Stimulated activated naive CD4-positive, alpha-beta T cell (primary cell): ENCODE data around the gene CLCN2.
A peak's percentile ranks its signal among the peaks of the same experiment; 100 is the strongest.

ENCODE experiments used
- DNase-seq, 6 experiments: peaks; one replicate each; lab custom pipeline; 2025; lab: John Stamatoyannopoulos, UW

Gene CLCN2

GRCh38 chr3:184380627-184381260, 19.3 kb upstream of the CLCN2 start:
- DNase-seq: peak in 2 of 6 experiments; percentile 11 to 38

DNA sequence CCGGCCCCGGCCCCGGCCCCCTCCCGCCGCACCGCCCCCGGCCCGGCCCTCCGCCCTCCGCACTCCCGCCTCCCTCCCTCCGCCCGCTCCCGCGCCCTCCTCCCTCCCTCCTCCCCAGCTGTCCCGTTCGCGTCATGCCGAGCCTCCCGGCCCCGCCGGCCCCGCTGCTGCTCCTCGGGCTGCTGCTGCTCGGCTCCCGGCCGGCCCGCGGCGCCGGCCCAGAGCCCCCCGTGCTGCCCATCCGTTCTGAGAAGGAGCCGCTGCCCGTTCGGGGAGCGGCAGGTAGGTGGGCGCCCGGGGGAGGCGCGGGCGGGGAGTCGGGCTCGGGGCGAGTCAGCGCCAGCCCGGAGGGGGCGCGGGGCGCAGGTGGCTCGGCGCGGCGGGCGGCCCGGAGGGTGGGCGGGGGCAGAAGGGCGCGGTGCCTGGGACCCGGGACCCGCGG, 18.8 kb upstream of the CLCN2 start:
- DNase-seq: peak in 2 of 6 experiments; percentile 11 to 12

DNA sequence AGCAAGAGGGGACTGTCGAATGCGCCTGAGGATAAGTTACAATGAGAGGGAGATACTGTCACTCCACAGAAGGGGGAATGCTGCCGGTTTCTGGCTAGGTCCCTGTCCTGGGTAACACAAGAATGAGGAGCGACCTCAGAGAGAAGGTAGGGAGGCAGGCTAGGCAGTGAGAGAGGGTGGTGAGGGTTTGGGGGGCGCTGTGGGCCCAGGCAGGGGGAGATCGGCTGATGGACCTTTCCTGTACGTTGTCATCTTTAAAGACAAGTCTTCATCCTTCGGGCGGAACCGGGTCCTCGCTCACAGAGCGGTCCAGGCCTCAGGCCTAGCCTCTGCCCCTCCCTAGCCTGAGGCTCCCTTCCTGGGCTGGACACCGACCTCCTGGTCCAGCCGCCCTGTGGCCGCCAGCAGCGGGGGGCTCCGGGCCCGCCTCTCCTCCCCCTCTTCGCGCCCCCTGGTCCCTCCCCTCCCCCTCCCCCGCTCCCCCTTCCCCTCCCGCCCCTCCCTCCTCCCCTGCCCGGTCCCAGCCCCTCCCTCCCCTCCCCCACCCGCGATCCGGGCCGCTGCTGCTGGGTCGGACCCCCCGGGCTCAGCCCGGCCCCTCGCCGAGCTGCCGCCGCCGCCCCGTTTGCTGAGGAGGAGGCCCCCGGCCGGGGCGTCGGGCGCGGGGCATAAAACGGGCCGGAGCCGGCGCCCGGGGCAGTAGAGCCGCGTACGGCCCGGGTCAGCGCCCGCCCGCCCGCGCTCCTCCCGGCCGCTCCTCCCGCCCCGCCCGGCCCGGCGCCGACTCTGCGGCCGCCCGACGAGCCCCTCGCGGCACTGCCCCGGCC, 18.2 kb upstream of the CLCN2 start, which contains the start of gene CHRD:
Gene CHRD, plus strand, starts transcription at position 697 of the 827 bp plus-strand sequence. CDS start 265 bp downstream, outside the sequence.
- no peak for DNase-seq

GRCh38 chr3:184378651-184379357, 17.4 kb upstream of the CLCN2 start:
- no peak for DNase-seq

DNA sequence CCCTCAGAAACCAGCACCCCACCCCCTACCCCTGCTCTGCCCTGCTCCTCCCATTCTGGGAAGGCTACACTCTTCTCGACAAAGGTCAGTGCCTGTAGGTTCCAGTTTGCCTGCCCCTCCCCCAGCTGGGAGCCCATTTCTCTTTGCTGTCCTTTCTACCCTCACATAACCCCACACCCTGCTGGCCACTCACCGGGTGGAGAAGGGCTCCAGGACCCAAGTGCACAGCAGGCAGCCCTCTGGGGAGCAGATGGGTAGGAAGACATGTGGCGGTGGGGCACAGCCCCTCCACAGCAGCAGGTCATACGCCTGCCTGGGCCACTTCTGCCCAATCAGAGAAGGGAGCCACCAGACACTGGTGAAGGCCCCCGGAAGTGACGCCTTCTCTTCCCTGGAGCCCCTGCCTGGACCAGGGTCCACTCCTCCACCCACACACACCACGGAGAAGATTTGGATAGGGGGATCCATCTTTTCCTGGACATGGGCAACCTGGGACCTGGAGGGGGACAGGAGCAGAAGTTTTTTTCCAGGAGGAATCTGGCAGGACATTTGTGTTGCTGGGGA, 16.6 kb upstream of the CLCN2 start, which contains the start of gene THPO:
Gene THPO, minus strand, starts transcription at position 326 of the 564 bp plus-strand sequence. CDS start 1,948 bp downstream, outside the sequence.
- DNase-seq: no peak

- no peak for DNase-seq
These were observed 16.0 kb upstream of the CLCN2 start for GRCh38 chr3:184377374-184377773.

DNA sequence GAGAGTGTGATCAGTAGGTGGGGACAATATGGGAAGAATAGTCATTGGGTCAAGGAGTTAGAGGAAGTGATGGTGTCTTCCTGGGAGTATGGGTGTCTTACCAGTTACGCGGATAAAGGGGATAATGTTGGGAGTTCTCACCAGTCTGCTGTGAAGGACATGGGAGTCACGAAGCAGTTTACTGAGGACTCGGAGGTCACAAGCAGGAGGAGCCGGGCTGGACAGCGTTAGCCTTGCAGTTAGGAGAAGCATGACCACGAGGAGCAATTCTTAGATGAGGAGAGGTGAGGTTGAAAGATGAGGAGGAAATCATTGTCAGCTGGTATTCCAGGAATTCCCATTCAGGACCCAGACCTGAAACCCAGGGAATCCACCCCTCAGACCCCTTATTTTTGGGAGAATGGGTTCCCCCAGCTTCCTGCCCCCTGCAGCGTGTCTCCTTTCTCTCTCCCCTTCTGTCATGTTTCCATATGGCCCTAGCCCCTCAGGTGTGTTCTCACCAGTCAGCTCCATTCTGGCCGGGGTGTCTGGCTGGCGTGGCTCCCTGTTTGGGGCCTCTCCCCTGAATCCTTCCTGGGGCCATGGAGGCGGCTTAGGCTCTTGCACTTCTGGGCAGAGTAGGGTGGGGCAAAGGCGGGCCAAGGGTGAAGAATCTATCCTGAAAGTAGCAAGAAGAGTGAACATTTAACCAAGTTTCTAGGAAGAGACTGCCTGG, 14.5 kb upstream of the CLCN2 start:
- no peak for DNase-seq

GRCh38 chr3:184373422-184373821, 12.0 kb upstream of the CLCN2 start:
- no peak for DNase-seq

- DNase-seq: no peak
These were observed 11.5 kb upstream of the CLCN2 start for GRCh38 chr3:184372911-184373310.

DNA sequence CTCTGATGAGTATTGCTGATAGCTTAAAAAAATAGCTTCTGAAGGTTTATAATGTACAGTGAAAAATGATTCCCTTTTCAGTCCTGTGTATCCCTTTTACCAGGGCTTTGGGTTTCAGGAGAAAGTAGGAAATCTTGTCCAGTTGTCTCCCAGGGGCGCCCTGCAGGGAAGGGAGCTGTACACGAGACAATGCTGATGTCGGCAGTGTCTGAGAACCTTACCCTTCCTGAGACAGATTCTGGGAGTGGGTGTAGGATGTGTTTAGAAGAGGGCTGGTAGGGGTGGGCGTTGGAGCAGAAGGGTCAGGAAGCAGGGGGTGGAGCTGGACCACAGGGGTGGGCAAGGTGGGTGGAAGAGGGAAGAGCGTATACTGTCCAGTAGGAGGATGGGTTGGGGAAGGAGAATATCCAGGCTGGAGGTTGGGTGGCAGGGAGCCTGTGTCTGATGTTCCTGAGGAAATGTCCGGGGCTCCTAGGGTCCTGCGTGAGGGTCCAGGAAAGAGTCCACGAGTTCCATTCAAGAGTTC, 11.0 kb upstream of the CLCN2 start:
- no peak for DNase-seq

DNA sequence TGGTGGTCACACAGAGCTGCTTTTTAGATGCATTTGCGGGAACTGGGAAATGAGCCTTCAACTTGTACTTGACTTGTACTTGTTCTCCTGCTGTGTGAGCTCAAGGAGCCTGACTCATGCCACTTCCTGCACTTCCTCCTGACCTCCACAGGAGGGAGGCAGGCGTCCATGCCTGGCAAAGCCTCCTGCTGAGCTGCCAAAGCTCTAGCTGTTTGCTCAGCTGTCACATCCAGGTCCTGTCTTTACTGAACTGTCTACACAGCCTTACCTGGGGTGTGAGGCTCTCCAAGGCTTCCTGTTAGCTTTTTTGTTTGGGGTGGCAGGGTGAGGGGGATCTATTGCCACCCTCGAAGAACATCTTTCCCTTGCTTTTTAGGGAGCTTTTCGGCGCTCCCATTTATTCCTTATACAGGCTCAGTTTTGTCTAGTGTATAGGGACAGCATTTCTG, 10.2 kb upstream of the CLCN2 start:
- peak; percentile 11 to 72 (median 48) for DNase-seq

DNA sequence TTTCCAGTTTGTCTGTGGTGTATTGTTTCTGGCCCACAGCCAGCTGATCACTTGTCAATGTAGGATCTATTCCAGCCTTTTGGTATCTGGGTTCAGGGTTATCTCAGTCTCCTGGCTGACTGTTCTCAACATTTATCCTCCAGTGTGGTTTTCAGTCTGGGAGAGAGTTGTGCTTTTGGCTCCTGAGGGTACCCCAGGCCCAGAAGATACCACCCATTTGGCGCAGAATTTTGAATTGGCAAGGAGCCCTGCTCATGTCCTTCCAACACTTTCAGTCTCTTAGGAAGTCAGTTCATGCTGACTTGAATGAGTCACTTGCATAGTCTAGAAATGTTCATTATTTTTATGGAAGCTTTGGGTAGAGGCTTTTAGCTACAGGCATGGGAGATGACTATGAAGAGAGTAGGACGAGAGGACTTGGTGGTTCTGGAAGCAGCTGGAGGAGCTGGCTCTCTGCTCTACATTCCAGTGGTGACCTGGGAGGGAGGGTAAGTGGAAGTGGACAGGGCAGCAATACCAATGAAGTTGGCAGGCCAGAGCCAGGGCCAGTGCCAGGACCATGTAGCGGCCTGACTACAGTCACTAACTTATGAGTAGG, 7.3 kb upstream of the CLCN2 start:
- no peak for DNase-seq

- no peak for DNase-seq
These were observed 6.7 kb upstream of the CLCN2 start for GRCh38 chr3:184368116-184368515.

- no peak for DNase-seq
These were observed 5.3 kb upstream of the CLCN2 start for GRCh38 chr3:184366619-184367289.

GRCh38 chr3:184362668-184363546, 1.5 kb upstream of the CLCN2 start:
- peak; percentile 82 to 92 (median 86) for DNase-seq

GRCh38 chr3:184361932-184362667, 695 bp upstream of the CLCN2 start:
- DNase-seq: peak in 5 of 6 experiments; percentile 35 to 53 (median 47)

- DNase-seq: peak in 1 of 6 experiments; percentile 29
These were observed 375 bp downstream of the CLCN2 start for GRCh38 chr3:184360929-184361531.
